ENCODE data around the gene STK16. TPM values are rescaled to one million over a fixed set of nuclear protein-coding genes. Genes with fewer than 3 reads are reported as not detected.

STK16 gene
- total and polyA plus RNA-seq, 2 experiments from 2014 or later = 7.7 to 35.6 TPM

DNA sequence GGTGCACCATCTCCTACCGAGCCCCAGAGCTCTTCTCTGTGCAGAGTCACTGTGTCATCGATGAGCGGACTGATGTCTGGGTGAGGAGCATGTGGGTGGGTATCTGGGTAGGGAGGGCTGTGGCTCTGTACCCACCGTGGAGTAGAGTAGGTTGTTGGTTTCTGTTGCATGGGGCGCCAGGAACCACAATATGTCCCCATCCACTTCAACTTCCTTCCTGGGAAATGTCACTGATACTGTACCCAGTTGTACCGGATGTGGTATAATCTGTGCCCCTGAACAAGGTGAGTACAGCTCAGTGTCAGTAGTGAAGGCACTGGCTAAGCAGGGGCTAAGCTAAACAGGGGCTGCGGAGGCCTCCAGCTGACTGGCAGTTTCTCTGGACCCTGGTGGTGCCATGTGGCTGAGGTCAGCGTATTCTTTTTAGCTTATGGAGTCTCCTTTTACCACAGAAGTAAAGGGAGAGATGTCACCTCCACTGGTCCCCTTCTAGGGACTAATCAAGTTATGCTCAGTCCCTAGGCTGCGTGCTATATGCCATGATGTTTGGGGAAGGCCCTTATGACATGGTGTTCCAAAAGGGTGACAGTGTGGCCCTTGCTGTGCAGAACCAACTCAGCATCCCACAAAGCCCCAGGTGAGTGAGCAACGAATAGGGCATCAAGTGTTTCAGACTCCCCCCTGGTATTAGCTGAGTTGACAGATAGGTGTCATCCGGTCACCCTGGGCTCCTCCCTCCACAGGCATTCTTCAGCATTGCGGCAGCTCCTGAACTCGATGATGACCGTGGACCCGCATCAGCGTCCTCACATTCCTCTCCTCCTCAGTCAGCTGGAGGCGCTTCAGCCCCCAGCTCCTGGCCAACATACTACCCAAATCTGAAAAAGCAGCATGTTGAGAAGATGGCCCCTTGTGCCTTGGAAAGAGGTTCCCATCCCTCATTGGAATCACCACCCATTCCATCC lies 2.7 kb downstream of the STK16 start:
- Histone ChIP-seq H3K79me2 (peaks cover 22% of the 10 kb centered on the region), H3K9me3 (ENCODE audit: low read depth) (no peaks in the 10 kb centered on the region), H3K4me3 (no peak overlapping the region), H3K4me1 (ENCODE audit: insufficient read depth) (peaks cover 44% of the 10 kb centered on the region), H3K27ac (peak overlapping the region; percentile 97), H3K36me3 (replicated peaks; ENCODE audit: insufficient read depth, low read depth) (no peaks in the 10 kb centered on the region), H3K27me3 (peaks cover 10% of the 10 kb centered on the region), H3K9me2 (replicated peaks; ENCODE audit: insufficient read depth) (no peaks in the 10 kb centered on the region), H4K20me1 (ENCODE audit: insufficient read depth, poor library complexity, severe bottlenecking) (no peaks in the 10 kb centered on the region), H3K4me2 (peak overlapping the region; percentile 62), H2AFZ (no peak overlapping the region)
- no peak for TF ChIP-seq EZH2 (IDR thresholded peaks at IDR 0.05; ENCODE audit: borderline replicate concordance)
- no peak for TF ChIP-seq EZH2phosphoT487 (IDR thresholded peaks at IDR 0.05; ENCODE audit: low read depth, severe bottlenecking, unreplicated experiment)
- TF ChIP-seq, protein P1, sequence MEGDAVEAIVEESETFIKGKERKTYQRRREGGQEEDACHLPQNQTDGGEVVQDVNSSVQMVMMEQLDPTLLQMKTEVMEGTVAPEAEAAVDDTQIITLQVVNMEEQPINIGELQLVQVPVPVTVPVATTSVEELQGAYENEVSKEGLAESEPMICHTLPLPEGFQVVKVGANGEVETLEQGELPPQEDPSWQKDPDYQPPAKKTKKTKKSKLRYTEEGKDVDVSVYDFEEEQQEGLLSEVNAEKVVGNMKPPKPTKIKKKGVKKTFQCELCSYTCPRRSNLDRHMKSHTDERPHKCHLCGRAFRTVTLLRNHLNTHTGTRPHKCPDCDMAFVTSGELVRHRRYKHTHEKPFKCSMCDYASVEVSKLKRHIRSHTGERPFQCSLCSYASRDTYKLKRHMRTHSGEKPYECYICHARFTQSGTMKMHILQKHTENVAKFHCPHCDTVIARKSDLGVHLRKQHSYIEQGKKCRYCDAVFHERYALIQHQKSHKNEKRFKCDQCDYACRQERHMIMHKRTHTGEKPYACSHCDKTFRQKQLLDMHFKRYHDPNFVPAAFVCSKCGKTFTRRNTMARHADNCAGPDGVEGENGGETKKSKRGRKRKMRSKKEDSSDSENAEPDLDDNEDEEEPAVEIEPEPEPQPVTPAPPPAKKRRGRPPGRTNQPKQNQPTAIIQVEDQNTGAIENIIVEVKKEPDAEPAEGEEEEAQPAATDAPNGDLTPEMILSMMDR (IDR thresholded peaks at IDR 0.05; ENCODE audit: poor library complexity) = no peak
- DNase-seq (ENCODE audit: low spot score) = no peak
- WGBS (ENCODE audit: low lambda C conversion rate, missing lambda C conversion rate) = 93% methylated on average over 17 of the region's 17 CpGs

DNA sequence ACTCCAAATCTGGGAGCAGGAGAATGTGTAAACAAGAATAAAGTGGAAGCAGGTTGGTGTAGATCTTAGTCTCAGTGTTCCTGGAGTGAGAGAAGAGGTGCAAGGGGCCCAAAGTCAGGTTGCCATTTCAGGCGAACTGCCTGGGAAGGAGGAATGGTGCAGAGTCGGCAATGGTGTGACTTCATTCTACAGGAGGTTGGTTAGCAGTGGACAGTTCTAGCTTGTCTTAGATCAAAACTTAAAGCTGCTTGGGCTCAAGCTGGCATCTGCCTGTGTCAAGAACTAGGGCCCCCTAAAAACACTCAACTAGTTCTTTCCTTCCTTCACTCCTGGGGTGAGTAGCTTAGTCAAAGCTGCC lies 3.5 kb downstream of the STK16 start:
- WGBS (ENCODE audit: low lambda C conversion rate, missing lambda C conversion rate) = 78% methylated on average over 2 of the region's 2 CpGs
- Histone ChIP-seq H3K9me2 (replicated peaks; ENCODE audit: insufficient read depth) (no peaks in the 10 kb centered on the region), H3K4me1 (ENCODE audit: insufficient read depth) (peaks cover 51% of the 10 kb centered on the region), H3K9me3 (ENCODE audit: low read depth) (no peaks in the 10 kb centered on the region), H3K4me3 (no peak overlapping the region), H3K27ac (peak overlapping the region; percentile 97), H3K4me2 (peak overlapping the region; percentile 62), H2AFZ (no peak overlapping the region), H4K20me1 (ENCODE audit: insufficient read depth, poor library complexity, severe bottlenecking) (no peaks in the 10 kb centered on the region), H3K27me3 (peaks cover 17% of the 10 kb centered on the region), H3K79me2 (peaks cover 22% of the 10 kb centered on the region), H3K36me3 (replicated peaks; ENCODE audit: insufficient read depth, low read depth) (no peaks in the 10 kb centered on the region)
- DNase-seq (ENCODE audit: low spot score) = no peak
- TF ChIP-seq, protein P1 (IDR thresholded peaks at IDR 0.05; ENCODE audit: poor library complexity) = no peak

DNA sequence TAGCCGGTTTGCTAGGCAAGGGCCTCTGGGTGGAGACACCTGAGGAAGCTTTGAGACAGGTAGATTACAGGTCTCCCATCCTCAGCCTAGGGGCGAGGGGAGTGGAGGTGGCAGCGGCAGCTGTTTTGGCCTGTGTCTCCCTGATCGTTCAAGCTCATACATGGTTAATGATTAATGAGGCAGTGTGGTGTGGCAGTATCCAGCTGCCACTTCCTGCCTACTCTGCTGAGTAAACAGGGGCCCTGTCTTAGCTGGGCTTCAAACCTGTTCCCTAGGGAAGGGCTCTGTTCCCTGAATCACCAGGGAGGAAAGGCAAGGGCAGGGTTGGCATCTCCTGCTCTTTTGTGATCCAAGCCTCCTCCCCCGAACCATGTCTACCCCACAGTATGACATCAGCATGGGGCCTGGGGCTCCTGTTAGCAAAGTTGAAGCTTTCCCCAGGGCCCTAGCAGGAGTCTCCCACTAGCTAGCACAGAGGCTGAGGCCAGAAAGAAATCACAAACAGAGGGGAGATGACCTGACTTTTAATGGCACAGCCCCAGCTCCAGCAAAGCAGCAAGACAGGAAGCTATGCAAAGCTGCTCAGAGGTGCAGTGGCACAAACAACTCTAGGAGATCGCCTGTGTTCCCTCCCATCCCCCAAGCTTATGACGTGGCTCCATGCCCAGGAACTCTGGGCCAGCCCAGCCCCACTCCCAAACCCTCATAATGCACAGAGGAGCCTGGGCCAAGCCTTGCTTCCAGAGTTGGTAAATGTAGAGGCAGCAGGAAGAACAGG lies 4.1 kb downstream of the STK16 start:
- H4K20me1 ChIP-seq (ENCODE audit: insufficient read depth, poor library complexity, severe bottlenecking) = no peaks in the 10 kb centered on the region

More for the DNA sequence above, 4.1 kb downstream of the STK16 start:
- Histone ChIP-seq H3K36me3 (replicated peaks; ENCODE audit: insufficient read depth, low read depth) (no peaks in the 10 kb centered on the region), H2AFZ (no peak overlapping the region), H3K4me1 (ENCODE audit: insufficient read depth) (peaks cover 56% of the 10 kb centered on the region), H3K9me3 (ENCODE audit: low read depth) (no peaks in the 10 kb centered on the region), H3K27ac (peak overlapping the region; percentile 97), H3K4me2 (peak overlapping the region; percentile 62), H3K79me2 (peaks cover 22% of the 10 kb centered on the region), H3K4me3 (no peak overlapping the region), H3K27me3 (peaks cover 22% of the 10 kb centered on the region), H3K9me2 (replicated peaks; ENCODE audit: insufficient read depth) (no peaks in the 10 kb centered on the region)
- TF ChIP-seq EZH2 (IDR thresholded peaks at IDR 0.05; ENCODE audit: borderline replicate concordance) (no peak), EZH2phosphoT487 (IDR thresholded peaks at IDR 0.05; ENCODE audit: low read depth, severe bottlenecking, unreplicated experiment) (no peak)
- TF ChIP-seq, protein P1 (IDR thresholded peaks at IDR 0.05; ENCODE audit: poor library complexity) = no peak
- WGBS (ENCODE audit: low lambda C conversion rate, missing lambda C conversion rate) = 17% methylated on average over 7 of the region's 7 CpGs
- peak; percentile 88 for DNase-seq (ENCODE audit: low spot score)

Measured in hepatocyte (in vitro differentiated cells).